Psoas muscle (tissue), 8 donors: ENCODE results near the gene IRF1. TPM values are rescaled to one million over a fixed set of nuclear protein-coding genes. Genes with fewer than 3 reads are reported as not detected.

ENCODE experiments used
- ATAC-seq, 4 donors: fragments of 200-7000 bp; cut with Tn5 transposase; one replicate each; pipeline ENCODE4 v1.9.1; 2020; ENCODE audit warnings: moderate library complexity in 3 of 4, mild to moderate bottlenecking in 2 of 4
- DNase-seq, 2 donors: peaks; one replicate each; pipeline ENCODE4 v3.0.0-alpha.2; 2020
- H3K27ac ChIP-seq: fragments of 200-600 bp; one replicate; pipeline ENCODE4 v1.8.0; 2022
- H3K27me3 ChIP-seq, 3 donors: fragments of 200-600 bp in 1 of 3; one replicate each; pipeline versions ENCODE4 v1.6.1 to v1.8.0; 2013 to 2022; ENCODE audit warnings: low read length in 2 of 3, mild to moderate bottlenecking in 2 of 3, moderate library complexity in 1 of 3; ENCODE audit not compliant: insufficient read depth in 3 of 3
- H3K36me3 ChIP-seq, 2 donors: fragments of 200-600 bp in 1 of 2; one replicate each; pipeline versions ENCODE4 v1.6.1 to v1.8.0; 2013 to 2022; ENCODE audit warnings: low read depth in 1 of 2, mild to moderate bottlenecking in 1 of 2, moderate library complexity in 1 of 2; ENCODE audit not compliant: insufficient read depth in 1 of 2
- H3K4me1 ChIP-seq: fragments of 200-600 bp; one replicate; pipeline ENCODE4 v1.8.0; 2022
- H3K4me3 ChIP-seq: fragments of 200-600 bp; one replicate; pipeline ENCODE4 v1.8.0; 2022; ENCODE audit warnings: mild to moderate bottlenecking
- H3K9me3 ChIP-seq: fragments of 200-600 bp; one replicate; pipeline ENCODE4 v1.8.0; 2022
- WGBS, 3 donors: extraction: QIAGEN DNeasy Blood & Tissue Kit; methylation state at CpG; one replicate each; pipeline versions ENCODE4 v1.1.6 to v1.1.7; 2013; 5-methylcytosine and 5-hydroxymethylcytosine counted together
- intact Hi-C, 2 donors: fragments of 100-400 bp; cut with DNase I; formaldehyde crosslinking; loops; one replicate each; pipeline versions ENCODE4 v1.11.0 to v1.14.2; 2022
- polyA plus RNA-seq, 3 donors: library from polyadenylated mRNA; stranded (reverse); fragments of 200-250 nt; gene quantifications; one replicate each; pipeline ENCODE4 v1.2.3, GENCODE V29; 2013
- total RNA-seq, 4 donors: library from RNA; stranded (reverse); fragmentation: NEBNext Ultra II Directional in 2 of 4; extraction: Animal tissue kit (Norgen Biotek cat#: 25700) in 2 of 4; gene quantifications; one replicate each; pipeline versions ENCODE4 v1.2.1 to v1.2.4, GENCODE V29; 2021 to 2023
- TF ChIP-seq, protein P1 (sequence below): fragments of 200-600 bp; IDR thresholded peaks from one replicate; pipeline ENCODE4 v1.8.0; 2022; ENCODE audit warnings: antibody characterized with exemption
- donor health status: healthy with polysubstance abuse.
- donor health status: DM: no; HTN: no; CAD: no; lungs with moderate emphysema.
- donor health status: Bipolar disorder and iron deficiency.
- donor health status: healthy.
- donor health status: DM: yes; HTN: yes; CAD: no.
- donor health status: DM: no; HTN: no; CAD: no.
- donor health status: DM: no; HTN: no; CAD: no.
- donor health status: DM: yes; HTN: yes; CAD: no.

IRF1 gene
- total and polyA plus RNA-seq, 7 donors = 4.7 to 18.8 (median 11.8) TPM

DNA sequence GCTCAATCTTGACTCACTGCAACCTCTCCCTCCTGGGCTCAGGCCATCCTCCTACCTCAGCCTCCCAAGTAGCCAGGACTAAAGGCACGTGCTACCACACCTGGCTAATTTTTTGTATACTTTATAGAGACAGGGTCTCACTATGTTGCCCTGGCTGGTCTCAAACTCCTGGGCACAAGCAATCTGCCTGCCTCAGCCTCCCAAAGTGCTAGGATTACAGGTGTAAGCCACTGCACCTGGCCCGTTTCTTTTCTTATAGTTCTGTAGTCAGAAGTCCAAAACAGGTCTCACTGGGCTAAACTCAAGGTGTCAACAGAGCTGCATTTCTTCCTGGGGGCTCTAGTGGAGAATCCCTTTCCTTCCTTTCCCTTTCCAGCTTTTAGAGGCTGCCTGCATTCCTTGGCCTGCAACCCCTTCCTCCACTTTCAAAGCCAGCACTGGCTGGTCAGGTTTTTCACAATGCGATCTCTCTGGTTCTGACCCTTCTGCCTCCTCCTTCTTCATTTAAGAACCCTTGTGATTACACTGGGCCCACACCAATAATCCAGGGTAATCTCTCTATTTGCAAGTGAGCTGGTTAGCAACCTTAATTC is 16.3 kb downstream of the IRF1 start:
- no peaks in the 10 kb centered on the region for H3K9me3 ChIP-seq
- peaks cover 5% of the 10 kb centered on the region for H3K4me1 ChIP-seq
- ATAC-seq (no peak), DNase-seq (no peak)
- no peaks in the 10 kb centered on the region for H3K27me3 ChIP-seq
- intact Hi-C loops = no loop called here
- no peak overlapping the region for H3K4me3 ChIP-seq
- WGBS, 3 donors = 93 to 100% (median 99%) methylated on average over 3 of the region's 3 CpGs
- no peak overlapping the region for H3K27ac ChIP-seq
- TF ChIP-seq, protein P1, sequence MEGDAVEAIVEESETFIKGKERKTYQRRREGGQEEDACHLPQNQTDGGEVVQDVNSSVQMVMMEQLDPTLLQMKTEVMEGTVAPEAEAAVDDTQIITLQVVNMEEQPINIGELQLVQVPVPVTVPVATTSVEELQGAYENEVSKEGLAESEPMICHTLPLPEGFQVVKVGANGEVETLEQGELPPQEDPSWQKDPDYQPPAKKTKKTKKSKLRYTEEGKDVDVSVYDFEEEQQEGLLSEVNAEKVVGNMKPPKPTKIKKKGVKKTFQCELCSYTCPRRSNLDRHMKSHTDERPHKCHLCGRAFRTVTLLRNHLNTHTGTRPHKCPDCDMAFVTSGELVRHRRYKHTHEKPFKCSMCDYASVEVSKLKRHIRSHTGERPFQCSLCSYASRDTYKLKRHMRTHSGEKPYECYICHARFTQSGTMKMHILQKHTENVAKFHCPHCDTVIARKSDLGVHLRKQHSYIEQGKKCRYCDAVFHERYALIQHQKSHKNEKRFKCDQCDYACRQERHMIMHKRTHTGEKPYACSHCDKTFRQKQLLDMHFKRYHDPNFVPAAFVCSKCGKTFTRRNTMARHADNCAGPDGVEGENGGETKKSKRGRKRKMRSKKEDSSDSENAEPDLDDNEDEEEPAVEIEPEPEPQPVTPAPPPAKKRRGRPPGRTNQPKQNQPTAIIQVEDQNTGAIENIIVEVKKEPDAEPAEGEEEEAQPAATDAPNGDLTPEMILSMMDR = no peak
- H3K36me3 ChIP-seq = peaks cover 0 to 6% of the 10 kb centered on the region in 2 donors

DNA sequence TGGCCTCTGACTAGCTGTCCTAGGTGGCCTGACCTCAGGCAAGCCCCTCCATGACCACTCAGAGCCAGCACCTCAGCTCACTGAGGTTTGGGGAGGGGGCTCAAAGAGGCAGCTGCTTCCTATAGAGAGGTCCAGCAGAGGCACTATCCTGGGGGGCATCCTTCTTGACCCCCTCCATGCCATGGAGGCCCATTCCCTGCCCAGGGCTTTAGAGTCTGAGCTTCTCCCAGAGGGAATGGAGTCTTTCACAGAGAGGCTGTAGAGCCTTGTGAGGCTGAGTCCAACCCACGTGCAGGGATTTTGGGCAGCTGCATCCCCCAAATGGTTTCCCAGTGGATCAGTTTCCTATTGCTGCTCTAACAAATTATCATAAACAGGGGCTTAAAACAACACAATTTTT is 16.9 kb downstream of the IRF1 start:
- DNase-seq = no peak
- TF ChIP-seq, protein P1 = no peak
- intact Hi-C loops = no loop called here
- 47 to 77% (median 73%) methylated on average over 1 of the region's 1 CpG for WGBS, 3 donors
- Histone ChIP-seq H3K4me1 (peaks cover 5% of the 10 kb centered on the region), H3K27me3 (no peaks in the 10 kb centered on the region), H3K27ac (no peak overlapping the region), H3K4me3 (no peak overlapping the region), H3K9me3 (no peaks in the 10 kb centered on the region), H3K36me3 (peaks cover 0 to 6% of the 10 kb centered on the region in 2 donors)
- no peak for ATAC-seq

DNA sequence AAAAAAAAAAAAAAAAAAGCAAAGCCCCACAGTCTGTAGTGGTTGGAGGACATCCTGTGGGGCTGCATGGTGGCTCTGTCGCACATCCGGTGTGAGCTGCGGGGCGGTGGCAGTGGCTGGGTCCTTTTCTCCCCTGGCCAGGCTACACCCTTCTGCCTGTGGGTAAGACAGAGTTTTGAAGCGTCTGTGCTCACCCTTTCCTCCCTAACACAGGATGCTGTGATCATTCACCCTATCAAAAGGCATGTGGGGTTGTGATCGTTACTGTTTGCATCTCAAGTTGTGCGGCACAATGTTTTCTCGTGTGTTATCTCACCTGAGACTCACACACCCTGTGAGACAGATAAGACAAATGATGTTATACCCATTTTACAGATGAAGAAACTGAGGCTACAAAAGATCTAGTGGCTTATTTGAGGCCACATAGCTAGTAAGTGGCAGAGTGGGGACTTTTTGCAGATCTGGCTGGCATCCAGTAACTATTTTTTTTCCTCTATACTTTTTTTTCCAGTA is 17.5 kb downstream of the IRF1 start:
- no peak for ATAC-seq
- intact Hi-C loops = no loop called here
- 90 to 93% (median 91%) methylated on average over 8 of the region's 8 CpGs for WGBS, 3 donors

DNA sequence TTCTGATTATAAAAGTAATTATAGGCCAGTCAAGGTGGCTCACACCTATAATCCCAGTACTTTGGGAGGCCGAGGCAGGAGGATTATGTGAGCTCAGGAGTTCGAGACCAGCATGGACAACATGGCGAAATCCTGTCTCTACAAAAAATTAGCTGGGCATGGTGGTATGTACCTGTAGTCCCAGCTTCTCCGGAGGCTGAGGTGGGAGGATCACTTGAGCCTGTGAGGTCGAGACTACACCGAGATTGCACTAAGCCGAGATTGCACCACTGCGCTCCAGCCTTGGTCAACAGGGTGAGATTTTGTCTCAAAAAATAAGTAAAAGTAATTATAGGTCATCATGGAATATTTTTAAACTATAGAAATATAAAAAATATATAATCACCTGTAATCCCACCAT is 18.1 kb downstream of the IRF1 start:
- Histone ChIP-seq H3K4me1 (peaks cover 5% of the 10 kb centered on the region), H3K36me3 (peaks cover 0 to 6% of the 10 kb centered on the region in 2 donors), H3K27ac (no peak overlapping the region), H3K9me3 (no peaks in the 10 kb centered on the region), H3K4me3 (no peak overlapping the region), H3K27me3 (no peaks in the 10 kb centered on the region)
- WGBS, 3 donors = 97 to 98% (median 98%) methylated on average over 8 of the region's 8 CpGs
- DNase-seq (no peak), ATAC-seq (no peak)
- TF ChIP-seq, protein P1 = no peak
- intact Hi-C loops = no loop called here

More for the DNA sequence above, 17.5 kb downstream of the IRF1 start:
- DNase-seq = no peak
- TF ChIP-seq, protein P1 = no peak
- Histone ChIP-seq H3K4me1 (peaks cover 5% of the 10 kb centered on the region), H3K4me3 (no peak overlapping the region), H3K27ac (no peak overlapping the region), H3K27me3 (no peaks in the 10 kb centered on the region), H3K9me3 (no peaks in the 10 kb centered on the region), H3K36me3 (peaks cover 0 to 6% of the 10 kb centered on the region in 2 donors)

DNA sequence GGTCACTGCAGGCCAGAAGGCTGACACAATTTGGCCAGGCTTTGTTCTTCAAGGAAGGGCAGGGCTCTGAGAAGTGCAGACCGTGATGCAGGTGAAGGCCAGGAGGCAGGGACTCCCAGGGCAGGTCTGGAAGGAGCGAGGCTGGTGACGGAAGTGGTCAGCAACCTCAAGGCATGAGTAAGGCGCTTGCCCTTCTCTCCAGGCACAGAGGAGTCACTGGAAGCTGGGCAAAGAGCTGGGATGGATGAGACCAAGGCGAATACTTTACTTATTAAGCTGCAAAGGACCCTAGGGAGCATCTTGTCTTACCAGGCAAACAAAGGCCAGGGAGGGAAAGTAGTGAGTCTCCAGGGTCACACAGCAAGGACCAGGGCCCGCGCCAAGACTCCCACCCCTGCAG is 18.6 kb downstream of the IRF1 start:
- H3K9me3 ChIP-seq = no peaks in the 10 kb centered on the region
- intact Hi-C loops = no loop called here
- no peak for ATAC-seq
- no peak for DNase-seq
- peaks cover 0 to 6% of the 10 kb centered on the region in 2 donors for H3K36me3 ChIP-seq
- H3K27ac ChIP-seq = no peak overlapping the region
- H3K4me3 ChIP-seq = no peak overlapping the region
- peaks cover 5% of the 10 kb centered on the region for H3K4me1 ChIP-seq
- H3K27me3 ChIP-seq = no peaks in the 10 kb centered on the region
- TF ChIP-seq, protein P1 = no peak
- 93 to 97% (median 95%) methylated on average over 7 of the region's 7 CpGs for WGBS, 3 donors
